ENCODE measurements around the gene THBS2.

The THBS2 gene

GRCh38 chr6:169247991-169248390 is 5.7 kb downstream of the THBS2 start:
- DNase-seq = no peak

- no peak for DNase-seq
Measured at GRCh38 chr6:169247419-169247818, 6.2 kb downstream of the THBS2 start.

GRCh38 chr6:169246445-169246844 is 7.2 kb downstream of the THBS2 start:
- DNase-seq = no peak

DNA sequence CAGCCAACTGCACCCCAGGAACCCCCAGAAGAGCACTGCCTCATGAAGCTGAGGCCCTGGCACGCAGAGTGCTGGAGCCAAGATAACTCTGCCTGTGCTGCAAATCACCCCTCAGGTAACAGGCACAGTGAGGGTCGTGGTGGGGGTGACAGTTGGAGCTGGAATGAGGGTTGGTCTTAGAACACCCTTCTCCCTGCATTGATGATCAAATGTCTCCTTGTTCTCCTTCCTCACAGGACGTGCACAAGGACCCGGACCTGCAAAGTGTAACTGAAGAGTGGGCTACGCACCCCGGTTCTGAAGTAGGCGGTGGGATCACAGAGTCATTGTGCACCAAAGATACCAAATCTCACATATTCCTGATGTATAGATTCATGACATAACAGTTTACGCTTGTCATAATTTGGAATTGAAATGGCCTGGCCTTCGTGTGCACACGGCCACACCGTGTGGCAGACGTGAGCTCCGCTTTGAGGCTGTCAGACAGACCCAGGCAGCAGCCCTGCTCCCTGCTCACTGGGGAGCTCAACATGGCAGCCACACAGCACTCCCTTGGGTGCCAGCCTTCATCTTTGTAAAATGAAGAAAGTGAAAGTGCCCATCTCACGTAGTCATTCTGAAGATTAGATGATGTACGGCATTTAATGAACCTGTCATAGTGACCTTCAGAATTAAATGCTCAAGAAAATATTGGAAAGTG is 8.8 kb downstream of the THBS2 start:
- no peak for DNase-seq

DNA sequence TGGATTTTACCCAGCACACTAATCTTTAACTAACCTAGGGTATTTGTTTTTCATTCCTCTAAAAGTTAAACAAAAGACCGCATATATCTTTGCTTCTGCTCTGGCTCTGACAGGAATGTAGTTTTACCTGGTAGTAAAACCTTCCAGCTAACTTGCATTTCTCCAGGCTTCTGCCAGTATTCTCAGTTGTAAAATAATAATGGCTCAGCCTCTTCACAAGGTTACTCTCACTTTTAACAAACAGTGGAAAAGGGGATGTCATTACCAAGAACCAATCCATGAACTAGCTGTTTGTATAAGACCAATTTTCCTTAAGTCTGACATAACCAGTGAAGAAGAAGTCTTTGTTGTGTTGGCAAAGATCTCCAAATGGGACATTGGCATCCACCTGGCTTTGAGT is 10.0 kb downstream of the THBS2 start:
- DNase-seq = no peak

- no peak for DNase-seq
Measured at GRCh38 chr6:169243186-169243585, 10.5 kb downstream of the THBS2 start.

GRCh38 chr6:169241688-169242350 is 11.8 kb downstream of the THBS2 start:
- no peak for DNase-seq

- no peak for DNase-seq
Measured at GRCh38 chr6:169240591-169241390, 12.9 kb downstream of the THBS2 start.

DNA sequence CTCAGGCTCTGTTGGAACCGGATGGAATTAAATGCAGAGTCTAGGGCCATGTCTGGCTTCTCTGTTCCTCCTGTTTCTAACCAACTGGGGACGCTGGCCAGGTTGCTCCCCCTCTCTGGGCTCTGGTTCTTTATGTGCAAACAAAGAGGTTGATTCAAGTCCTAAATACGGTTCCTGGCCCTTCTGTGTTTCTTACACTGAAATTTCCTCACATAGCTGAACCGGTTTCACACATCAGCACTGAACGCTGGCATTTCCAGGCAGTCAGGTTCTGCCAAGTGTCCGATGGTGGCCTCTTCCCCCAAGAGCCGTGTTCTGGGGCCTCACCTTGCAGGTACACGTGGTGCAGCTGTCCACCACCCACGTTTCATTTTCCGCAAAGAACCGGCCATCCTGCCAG is 13.5 kb downstream of the THBS2 start:
- no peak for DNase-seq

DNA sequence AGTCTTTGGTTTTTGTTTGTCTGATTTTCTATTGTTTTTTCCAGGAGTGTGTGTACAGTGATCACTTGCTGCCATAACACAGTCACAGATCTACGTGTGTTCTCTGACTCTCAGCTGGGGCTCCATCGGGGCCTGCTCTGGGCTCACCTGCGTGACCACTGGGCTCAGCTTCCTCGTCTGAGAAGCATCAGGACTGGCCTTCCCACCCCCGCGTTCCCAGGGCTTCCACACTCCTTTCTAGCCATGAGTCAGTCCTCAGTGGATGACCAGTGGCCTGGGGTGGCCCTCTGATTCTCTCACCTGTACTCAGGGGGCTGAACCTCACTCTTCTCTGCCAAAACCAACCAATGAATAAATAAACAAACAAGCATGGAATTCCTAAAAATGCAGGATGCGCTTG is 14.5 kb downstream of the THBS2 start:
- DNase-seq = no peak

- no peak for DNase-seq
Measured at GRCh38 chr6:169238766-169239165, 14.9 kb downstream of the THBS2 start.

DNA sequence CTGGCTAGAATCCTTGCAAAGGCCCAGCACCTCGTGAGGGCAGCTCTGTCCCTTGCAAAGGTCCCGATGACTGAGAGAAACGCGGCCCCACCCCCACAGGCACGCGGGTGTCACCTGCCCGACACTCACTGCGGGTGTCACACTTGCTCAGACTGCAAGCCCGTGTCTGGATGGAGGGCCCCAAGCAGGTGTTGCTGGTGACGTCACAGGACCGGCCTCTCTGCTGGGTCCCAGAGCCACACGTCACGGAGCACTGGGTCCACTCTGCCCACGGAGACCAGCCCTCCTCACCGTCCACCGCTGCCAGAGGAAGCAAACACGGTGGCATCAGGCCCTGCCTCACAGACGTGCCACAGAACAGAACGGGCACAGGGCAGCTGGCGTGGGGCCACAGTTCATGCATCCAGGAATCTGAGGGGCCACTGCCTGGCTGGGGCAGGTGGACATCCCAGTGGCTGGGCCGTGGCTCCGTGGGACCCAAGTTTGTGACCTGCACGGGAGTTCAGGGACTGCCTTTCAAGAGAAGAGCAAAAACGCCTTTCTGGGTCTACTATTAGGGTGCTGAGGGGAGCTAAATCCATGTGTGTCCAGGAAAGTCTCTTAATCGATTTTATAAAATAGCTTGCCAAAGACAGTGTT is 16.0 kb downstream of the THBS2 start:
- DNase-seq = no peak

DNA sequence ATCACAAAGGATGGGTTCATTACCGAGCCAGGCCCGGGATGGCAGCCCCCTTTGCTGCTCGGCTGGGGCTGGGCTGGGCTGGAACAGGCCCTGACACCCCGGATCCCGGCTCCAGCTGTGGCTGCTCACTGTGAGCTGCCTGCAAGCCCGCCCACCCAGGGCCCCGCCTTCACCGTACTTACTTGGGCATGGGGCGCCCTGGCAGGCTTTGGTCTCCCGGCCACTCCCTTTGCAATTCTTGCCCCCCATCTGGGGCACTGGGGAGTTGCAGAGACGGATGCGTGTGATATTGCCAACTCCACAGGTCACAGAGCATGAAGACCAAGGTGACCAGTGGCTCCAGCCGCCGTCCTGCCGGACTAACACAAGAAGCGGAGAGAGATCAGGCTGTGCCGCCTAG is 16.7 kb downstream of the THBS2 start:
- DNase-seq = no peak

GRCh38 chr6:169236545-169236944 is 17.1 kb downstream of the THBS2 start:
- no peak for DNase-seq

- no peak for DNase-seq
Measured at GRCh38 chr6:169235286-169235685, 18.4 kb downstream of the THBS2 start.

DNA sequence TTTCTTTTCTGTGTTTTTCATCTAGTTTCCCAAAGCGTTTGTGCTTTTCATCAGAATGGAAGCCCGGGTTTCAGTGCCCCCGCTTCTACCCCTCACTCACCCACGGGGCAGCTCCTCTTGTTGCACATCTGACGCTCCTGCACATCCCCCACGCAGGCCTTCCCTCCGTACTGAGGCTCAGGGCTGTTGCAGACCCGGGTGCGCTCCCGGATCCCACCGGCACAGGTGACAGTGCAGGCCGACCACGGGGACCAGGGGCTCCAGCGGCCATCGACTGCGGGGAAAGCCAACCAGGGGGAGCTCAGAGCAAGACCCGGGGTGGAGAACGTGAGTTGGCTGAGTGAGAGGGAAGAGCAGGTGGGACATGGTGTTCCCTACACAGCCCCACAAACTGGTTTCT is 19.0 kb downstream of the THBS2 start:
- DNase-seq = no peak

GRCh38 chr6:169233832-169234231 is 19.8 kb downstream of the THBS2 start:
- no peak for DNase-seq

- no peak for DNase-seq
Measured at GRCh38 chr6:169233181-169233580, 20.5 kb downstream of the THBS2 start.

DNA sequence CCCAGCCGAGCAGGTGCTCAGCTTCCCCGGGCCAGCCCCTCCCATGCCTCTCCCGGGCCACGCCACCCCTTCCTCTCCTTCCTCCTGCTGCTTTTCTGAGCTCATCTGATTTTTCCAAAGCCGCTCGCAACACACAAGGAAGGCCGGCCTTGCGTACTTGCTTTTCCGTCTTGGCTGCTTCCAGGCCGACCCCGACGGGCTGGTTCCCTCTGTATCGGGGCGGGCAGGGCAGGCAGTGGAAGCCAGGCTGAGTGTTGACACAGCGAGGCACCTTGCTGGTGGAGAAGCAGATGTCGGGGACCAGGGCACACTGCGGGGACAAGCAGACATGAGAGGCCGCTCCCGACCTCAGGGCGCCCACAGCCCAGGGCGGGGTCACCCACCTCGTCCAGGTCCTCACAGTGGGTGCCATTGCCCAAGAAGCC is 21.1 kb downstream of the THBS2 start:
- no peak for DNase-seq

DNA sequence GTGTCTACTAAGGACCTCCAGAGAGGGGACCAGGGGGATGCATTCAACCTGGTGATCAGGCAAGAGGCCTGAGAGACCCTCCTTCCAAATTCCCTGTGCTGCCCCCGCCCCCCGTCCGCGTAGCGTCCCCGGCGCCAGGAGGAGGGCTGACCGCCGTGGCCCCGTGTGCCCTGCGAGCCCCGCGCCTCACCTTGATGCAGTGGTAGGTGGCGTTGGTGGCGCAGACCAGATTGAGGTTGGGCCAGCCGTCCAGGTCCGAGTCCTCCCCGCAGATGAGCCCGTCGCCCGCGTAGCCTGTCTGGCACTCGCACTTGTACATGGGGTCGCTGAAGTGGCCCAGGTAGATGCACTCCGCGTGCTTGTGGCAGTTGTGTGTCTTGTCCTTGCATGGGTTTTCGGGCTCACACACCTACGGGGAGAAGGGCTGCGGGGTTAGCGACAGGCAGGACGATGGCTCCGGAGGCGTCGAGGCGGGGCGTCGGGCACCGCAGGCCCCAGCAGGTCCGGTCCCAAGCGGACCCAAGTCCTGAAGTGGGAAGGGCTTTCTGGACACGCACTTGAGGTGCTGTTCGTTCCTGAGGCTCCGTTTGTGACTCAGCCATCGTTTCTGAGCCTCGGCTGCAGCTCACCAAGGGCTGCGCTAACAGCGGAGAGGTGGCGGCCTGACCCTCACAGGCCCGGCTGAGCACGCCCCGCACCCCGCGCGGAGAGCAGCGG is 21.7 kb downstream of the THBS2 start:
- DNase-seq = no peak

DNA sequence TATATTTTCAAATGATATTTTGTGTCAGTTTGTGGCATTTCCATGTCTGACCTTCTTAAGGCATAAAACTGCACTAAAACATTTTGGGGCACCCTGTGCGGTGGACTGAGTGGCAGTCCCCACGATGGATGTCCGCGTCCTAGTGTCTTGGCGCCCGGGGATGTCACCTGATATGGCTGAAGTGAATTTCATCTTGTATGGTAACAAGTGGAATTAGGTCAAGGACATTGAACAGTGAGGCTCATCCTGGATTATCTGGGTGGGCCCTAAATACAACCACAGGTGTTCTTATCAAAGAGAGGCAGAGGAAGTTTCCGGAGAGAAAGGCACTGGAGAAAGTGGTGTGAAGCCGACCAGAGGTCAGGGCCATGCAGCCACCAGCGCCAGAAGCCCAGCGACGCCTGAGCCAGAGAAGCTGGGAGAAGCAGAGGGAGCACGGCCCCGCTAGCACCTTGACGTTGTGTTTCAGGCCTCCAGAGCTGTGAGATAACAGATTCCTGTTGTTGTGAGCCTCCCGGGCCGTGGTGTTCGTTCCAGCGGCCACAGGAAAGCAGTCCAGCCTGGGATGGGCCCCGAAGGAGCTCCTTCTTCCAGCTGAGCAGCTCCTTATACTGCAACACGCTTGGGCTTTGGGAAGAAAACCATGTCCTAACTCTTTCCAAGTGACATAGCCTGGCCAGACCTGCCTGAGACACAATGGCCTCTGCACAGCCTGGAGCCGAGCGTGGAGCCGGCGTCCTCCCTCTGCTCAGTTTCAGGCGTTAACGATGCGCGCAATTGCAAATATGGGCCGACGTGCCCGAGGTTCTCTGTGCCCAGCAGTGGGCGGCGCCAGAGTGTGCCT is 22.5 kb downstream of the THBS2 start:
- no peak for DNase-seq

DNA sequence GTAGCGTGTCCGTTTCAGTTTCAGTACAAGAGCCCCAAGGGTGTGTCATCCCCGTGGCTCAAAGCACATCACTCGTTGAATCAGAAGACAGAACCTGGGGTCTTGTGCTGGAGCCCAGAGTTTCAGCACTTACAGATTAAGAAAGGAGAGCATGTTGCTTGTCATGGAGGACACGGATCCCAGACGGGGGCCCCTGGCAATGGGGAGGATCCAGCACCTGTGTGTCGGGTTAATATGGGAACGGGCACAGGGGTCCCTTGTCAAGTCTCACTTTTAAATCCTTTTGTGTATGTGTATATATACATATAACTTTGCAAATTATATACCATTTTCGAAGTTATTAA is 23.4 kb downstream of the THBS2 start:
- DNase-seq = no peak
